GM12872 (cell line): ENCODE data around the gene TDO2.

Experiments
- CTCF ChIP-seq: IDR thresholded peaks from 3 replicates; pipeline ENCODE4 v1.5.1; 2011; ENCODE audit warnings: low read depth, mild to moderate bottlenecking, low read length, moderate library complexity; ENCODE audit not compliant: insufficient read depth

Gene TDO2

GRCh38 chr4:155907556-155907955, 4.1 kb downstream of the TDO2 start:
- no peak for TF ChIP-seq CTCF

GRCh38 chr4:155908187-155909139, 5.0 kb downstream of the TDO2 start:
- TF ChIP-seq CTCF: no peak

- no peak for TF ChIP-seq CTCF
These were observed 6.2 kb downstream of the TDO2 start for GRCh38 chr4:155909615-155910226.

GRCh38 chr4:155911905-155912304, 8.4 kb downstream of the TDO2 start:
- TF ChIP-seq CTCF: no peak

GRCh38 chr4:155914782-155915181, 11.3 kb downstream of the TDO2 start:
- no peak for TF ChIP-seq CTCF

- TF ChIP-seq CTCF: no peak
These were observed 18.1 kb downstream of the TDO2 start for GRCh38 chr4:155921597-155921996.

GRCh38 chr4:155924637-155925036, 21.1 kb downstream of the TDO2 start:
- no peak for TF ChIP-seq CTCF
